Loucy (cell line): Measurements from ENCODE around the gene STK32C.

ENCODE experiments used
- H2AFZ ChIP-seq: fragments of 200-600 bp; sonication (generic); 2 replicates; pipeline ENCODE4 v1.6.0; 2016; ENCODE audit warnings: antibody characterized with exemption, mild to moderate bottlenecking, low read length, moderate library complexity
- H3F3A ChIP-seq: fragments of 200-600 bp; 2 replicates; pipeline ENCODE4 v1.6.0; 2016; ENCODE audit warnings: antibody characterized with exemption, low read depth, mild to moderate bottlenecking
- H3K27me3 ChIP-seq: fragments of 200-600 bp; sonication (generic); 2 replicates; pipeline ENCODE4 v1.6.1; 2014; ENCODE audit warnings: low read length, mild to moderate bottlenecking; ENCODE audit not compliant: insufficient read depth, poor library complexity, severe bottlenecking
- H3K36me3 ChIP-seq: fragments of 200-600 bp; sonication (generic); 2 replicates; pipeline ENCODE4 v1.6.1; 2016; ENCODE audit warnings: low read length; ENCODE audit not compliant: insufficient read depth
- H3K4me1 ChIP-seq: fragments of 200-600 bp; sonication (generic); 2 replicates; pipeline ENCODE4 v1.5.1; 2014; ENCODE audit warnings: low read length, mild to moderate bottlenecking; ENCODE audit not compliant: insufficient read depth, poor library complexity, severe bottlenecking
- H3K4me2 ChIP-seq: fragments of 200-600 bp; sonication (generic); 2 replicates; pipeline ENCODE4 v1.6.0; 2014; ENCODE audit warnings: antibody characterized with exemption, low read length, low read depth, mild to moderate bottlenecking; ENCODE audit not compliant: poor library complexity, severe bottlenecking
- H3K4me3 ChIP-seq: fragments of 200-600 bp; sonication (generic); 2 replicates; pipeline ENCODE4 v1.5.1; 2014; ENCODE audit warnings: low read length, mild to moderate bottlenecking, mixed read lengths; ENCODE audit not compliant: poor library complexity, severe bottlenecking
- H3K79me2 ChIP-seq: fragments of 200-600 bp; sonication (generic); 2 replicates; pipeline ENCODE4 v1.6.1; 2014; ENCODE audit warnings: low read length; ENCODE audit not compliant: insufficient read depth
- H3K9ac ChIP-seq: fragments of 200-600 bp; sonication (generic); 2 replicates; pipeline ENCODE4 v1.6.0; 2014; ENCODE audit warnings: mild to moderate bottlenecking, low read depth, low read length, moderate library complexity; ENCODE audit not compliant: poor library complexity, severe bottlenecking
- H3K9me2 ChIP-seq: fragments of 200-600 bp; sonication (generic); replicated peaks from 2 replicates; pipeline ENCODE4 v1.6.1; 2016; ENCODE audit warnings: low read depth, low read length, mixed read lengths
- H3K9me3 ChIP-seq: fragments of 200-600 bp; sonication (generic); 2 replicates; pipeline ENCODE4 v1.6.1; 2014; ENCODE audit warnings: mild to moderate bottlenecking, antibody characterized with exemption, low read length, low read depth; ENCODE audit not compliant: insufficient read depth
- H4K20me1 ChIP-seq: fragments of 200-600 bp; sonication (generic); 2 replicates; pipeline ENCODE4 v1.6.0; 2014; ENCODE audit warnings: antibody characterized with exemption, low read length, mild to moderate bottlenecking; ENCODE audit not compliant: insufficient read depth, poor library complexity, severe bottlenecking
- CTCF ChIP-seq: fragments of 200-600 bp; sonication (generic); conservative IDR thresholded peaks from 2 replicates; pipeline ENCODE4 v1.5.1; 2014; ENCODE audit warnings: mild to moderate bottlenecking, antibody characterized with exemption, low read length
- EZH2phosphoT487 ChIP-seq: fragments of 200-600 bp; IDR thresholded peaks from 2 replicates; pipeline ENCODE4 v1.6.1; 2018; ENCODE audit warnings: antibody characterized with exemption, mild to moderate bottlenecking, moderate library complexity, borderline replicate concordance

Gene STK32C

GRCh38 chr10:132309879-132310591 lies 2.3 kb upstream of the STK32C start:
- no peak for TF ChIP-seq EZH2phosphoT487
- TF ChIP-seq CTCF: no peak
- Histone ChIP-seq H3K27me3 (no peaks in the 10 kb centered on the region), H3K9me2 (no peaks in the 10 kb centered on the region), H3K9ac (no peak overlapping the region), H3K4me3 (no peak overlapping the region), H3K4me2 (no peak overlapping the region), H3F3A (no peaks in the 10 kb centered on the region), H4K20me1 (no peaks in the 10 kb centered on the region), H3K9me3 (no peaks in the 10 kb centered on the region; the same call in 1 of the 2 replicates), H3K36me3 (no peaks in the 10 kb centered on the region), H3K4me1 (no peaks in the 10 kb centered on the region), H3K79me2 (no peaks in the 10 kb centered on the region), H2AFZ (no peak overlapping the region)

- no peaks in the 10 kb centered on the region for H3K9me2 ChIP-seq
- no peaks in the 10 kb centered on the region for H3K36me3 ChIP-seq
- no peak overlapping the region for H3K9ac ChIP-seq
- H3K4me2 ChIP-seq: no peak overlapping the region
- H2AFZ ChIP-seq: no peak overlapping the region
- H3K4me1 ChIP-seq: no peaks in the 10 kb centered on the region
- no peaks in the 10 kb centered on the region for H4K20me1 ChIP-seq
- no peaks in the 10 kb centered on the region for H3K79me2 ChIP-seq
- H3K9me3 ChIP-seq: no peaks in the 10 kb centered on the region; the same call in 1 of the 2 replicates
- no peak overlapping the region for H3K4me3 ChIP-seq
- no peaks in the 10 kb centered on the region for H3K27me3 ChIP-seq
- H3F3A ChIP-seq: no peaks in the 10 kb centered on the region
- TF ChIP-seq CTCF (no peak), EZH2phosphoT487 (no peak)
Measured at GRCh38 chr10:132309471-132309865, 1.7 kb upstream of the STK32C start.

- no peaks in the 10 kb centered on the region; the same call in 1 of the 2 replicates for H3K9me3 ChIP-seq
- no peak overlapping the region for H3K4me3 ChIP-seq
- H3K27me3 ChIP-seq: no peaks in the 10 kb centered on the region
- H3K9ac ChIP-seq: no peak overlapping the region
- H3K36me3 ChIP-seq: no peaks in the 10 kb centered on the region
- H4K20me1 ChIP-seq: no peaks in the 10 kb centered on the region
- no peak for TF ChIP-seq EZH2phosphoT487
- no peak for TF ChIP-seq CTCF
- H3K9me2 ChIP-seq: no peaks in the 10 kb centered on the region
- H3K79me2 ChIP-seq: no peaks in the 10 kb centered on the region
- no peak overlapping the region for H2AFZ ChIP-seq
- no peaks in the 10 kb centered on the region for H3F3A ChIP-seq
- H3K4me2 ChIP-seq: no peak overlapping the region
- H3K4me1 ChIP-seq: no peaks in the 10 kb centered on the region
Measured at GRCh38 chr10:132308587-132309470, 1.1 kb upstream of the STK32C start.
